GM20431 (cell line): Measurements from ENCODE around the gene CST2.
"Not testable (repeated sequence)": the region's sequence is repeated elsewhere in the genome, so short reads cannot be mapped to it uniquely, and the experiment has no call there.

ENCODE experiments used
- in situ Hi-C: fragments of 300-500 bp; cut with MseI, MboI; formaldehyde crosslinking; loops from one replicate; pipeline ENCODE4 v1.15.0; 2020; ENCODE audit warnings: low sequenced_read_pairs; ENCODE audit not compliant: unreplicated experiment

CST2 gene, protein sequence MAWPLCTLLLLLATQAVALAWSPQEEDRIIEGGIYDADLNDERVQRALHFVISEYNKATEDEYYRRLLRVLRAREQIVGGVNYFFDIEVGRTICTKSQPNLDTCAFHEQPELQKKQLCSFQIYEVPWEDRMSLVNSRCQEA

DNA sequence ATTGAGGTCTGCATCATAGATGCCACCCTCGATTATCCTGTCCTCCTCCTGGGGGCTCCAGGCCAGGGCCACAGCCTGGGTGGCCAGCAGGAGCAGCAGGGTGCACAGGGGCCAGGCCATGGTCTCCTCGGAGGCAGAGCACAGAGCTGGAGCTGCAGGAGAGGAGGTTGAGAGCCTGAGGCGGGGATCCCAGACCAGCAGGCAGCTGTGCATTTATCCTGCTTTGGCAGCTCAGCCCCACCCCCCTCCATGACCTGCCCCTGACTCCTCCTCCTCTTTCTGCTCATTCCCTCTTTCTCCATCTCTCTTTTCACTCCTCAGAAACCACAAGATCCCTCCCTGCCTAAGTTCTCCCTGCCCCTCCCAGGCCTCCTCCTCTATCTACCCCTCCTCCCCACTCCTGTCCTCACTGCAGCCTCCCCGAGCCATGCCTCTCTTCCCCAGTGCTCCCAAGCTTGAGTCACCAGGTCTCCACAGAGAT lies at the start of gene CST2:
Gene CST2 (minus strand): TSS at position 189 of the 481 bp plus-strand sequence. CDS start 69 bp downstream, at position 120.
- in situ Hi-C loops: no loop called here

DNA sequence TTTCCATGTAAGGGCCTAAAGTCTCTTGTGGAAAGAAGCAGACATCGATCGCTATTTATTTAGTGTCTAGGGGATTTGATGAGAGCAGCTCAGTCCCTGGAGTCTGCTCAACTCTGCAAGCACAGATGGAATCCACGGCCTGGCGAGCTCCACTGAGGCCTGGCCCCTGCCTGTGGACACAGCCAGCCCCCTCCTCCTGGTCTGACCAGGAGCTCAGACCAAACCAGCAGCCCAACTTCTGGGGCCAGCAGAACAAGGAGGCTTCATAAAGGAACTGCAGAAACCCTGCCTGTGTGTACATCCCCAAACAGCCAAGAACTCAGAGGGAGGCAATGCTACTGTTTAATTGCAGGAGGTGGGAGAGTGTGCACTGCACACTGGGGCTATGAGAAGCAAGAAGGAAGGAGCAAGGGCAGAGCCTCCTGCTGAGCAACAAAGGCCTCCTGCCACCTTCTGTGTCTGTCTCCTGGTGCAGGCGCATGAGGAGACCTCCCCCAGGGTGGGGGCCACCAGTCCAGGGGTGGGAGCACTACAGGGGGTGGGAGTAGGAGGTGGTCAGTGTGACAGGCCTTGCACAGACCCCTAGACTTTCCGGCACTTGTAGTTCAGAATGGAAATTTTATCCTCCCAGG lies 49.2 kb upstream of the CST2 start:
- in situ Hi-C loops: no loop called here

GRCh38 chr20:23874747-23875146 lies 48.2 kb upstream of the CST2 start:
- in situ Hi-C loops: no loop called here

GRCh38 chr20:23873370-23874015 lies 47.0 kb upstream of the CST2 start:
- in situ Hi-C loops: no loop called here

GRCh38 chr20:23872065-23872464 lies 45.5 kb upstream of the CST2 start:
- in situ Hi-C loops: no loop called here

- in situ Hi-C loops: no loop called here
Measured at GRCh38 chr20:23870461-23870860, 43.9 kb upstream of the CST2 start.

GRCh38 chr20:23869520-23869919 lies 43.0 kb upstream of the CST2 start:
- in situ Hi-C loops: no loop called here

- in situ Hi-C loops: no loop called here
Measured at GRCh38 chr20:23868321-23868720, 41.8 kb upstream of the CST2 start.

DNA sequence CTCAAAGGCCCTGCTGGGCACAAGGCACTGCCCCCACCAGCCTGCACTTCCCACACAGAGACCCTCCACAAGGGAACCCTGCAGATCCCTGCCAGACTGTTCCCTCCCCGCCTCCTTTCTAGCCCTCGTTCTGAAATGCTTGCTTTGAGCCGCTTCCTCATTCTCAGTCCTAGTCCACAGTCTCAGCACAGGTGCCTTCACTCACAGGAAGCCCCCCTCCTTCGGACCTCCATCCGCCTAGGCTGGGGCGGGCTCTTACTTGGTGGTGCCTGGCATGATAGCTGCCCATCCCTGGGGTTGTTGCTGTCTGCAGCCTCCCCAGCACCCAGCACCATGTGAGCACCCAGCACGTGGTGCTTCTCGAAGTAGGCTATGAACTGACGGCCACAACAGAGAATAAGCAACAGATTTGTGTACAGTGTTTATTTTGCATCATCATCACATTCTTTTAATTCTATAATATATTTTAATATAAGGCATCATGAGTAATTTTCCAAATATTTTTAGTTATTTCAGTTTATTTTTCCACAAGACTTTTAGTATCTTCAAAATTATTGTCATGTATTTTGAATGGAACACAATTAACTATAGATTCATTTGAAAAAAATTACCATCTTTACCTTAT lies 40.7 kb upstream of the CST2 start:
- in situ Hi-C loops: no loop called here

- in situ Hi-C loops: not testable (repeated sequence)
Measured at GRCh38 chr20:23860771-23861170, 34.2 kb upstream of the CST2 start.

DNA sequence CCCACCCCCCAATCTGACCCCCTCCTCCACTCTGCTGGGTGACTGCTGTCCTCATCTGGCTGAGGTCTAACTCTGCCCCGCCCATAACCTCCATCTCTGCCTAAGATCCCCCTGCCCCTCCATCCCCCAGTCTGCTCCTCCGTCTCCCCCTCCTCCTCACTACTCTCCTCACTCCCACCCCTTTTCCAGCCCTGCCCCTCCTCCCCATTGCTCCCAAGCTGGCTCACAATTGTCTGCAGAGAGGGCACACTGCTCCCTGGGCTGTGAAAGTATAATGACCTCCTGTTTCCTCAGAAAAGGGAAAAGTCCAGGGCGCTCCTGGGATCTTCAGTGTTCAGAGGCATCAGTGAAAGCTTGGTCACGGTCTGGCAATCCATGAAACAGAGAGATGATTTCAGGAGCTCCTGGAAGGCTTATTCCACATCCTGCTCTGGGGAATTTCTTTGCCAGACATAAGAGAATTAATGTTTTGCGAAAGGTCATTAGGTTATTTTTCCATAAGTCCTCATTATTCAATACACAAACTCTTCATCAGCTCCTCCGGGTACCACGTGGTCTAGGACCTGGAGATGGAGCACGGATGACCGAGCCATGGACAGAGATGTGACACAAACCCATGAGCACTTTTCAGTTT lies 31.6 kb upstream of the CST2 start:
- in situ Hi-C loops: no loop called here

GRCh38 chr20:23856736-23857135 lies 30.2 kb upstream of the CST2 start:
- in situ Hi-C loops: no loop called here

- in situ Hi-C loops: no loop called here
Measured at GRCh38 chr20:23856226-23856625, 29.7 kb upstream of the CST2 start.

DNA sequence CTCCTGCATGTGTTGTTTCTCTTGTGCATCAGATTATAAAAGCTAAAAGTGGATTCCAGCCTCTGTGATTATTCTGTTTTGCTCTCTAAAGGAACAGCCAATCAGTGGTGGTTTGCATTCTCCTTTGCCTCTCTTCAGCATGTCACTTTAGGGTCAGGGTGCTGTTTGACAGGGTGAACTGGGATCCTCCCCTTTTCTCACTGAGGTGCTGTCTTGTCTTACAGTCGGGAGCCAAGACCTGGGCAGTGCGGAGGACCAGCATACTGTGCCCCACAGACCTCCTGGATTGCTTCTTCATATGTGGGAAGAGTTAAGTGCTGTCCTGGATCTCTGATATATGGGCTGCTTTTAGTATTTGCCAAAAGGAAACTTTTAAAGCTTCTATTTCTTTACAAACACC lies 15.2 kb upstream of the CST2 start:
- in situ Hi-C loops: no loop called here

DNA sequence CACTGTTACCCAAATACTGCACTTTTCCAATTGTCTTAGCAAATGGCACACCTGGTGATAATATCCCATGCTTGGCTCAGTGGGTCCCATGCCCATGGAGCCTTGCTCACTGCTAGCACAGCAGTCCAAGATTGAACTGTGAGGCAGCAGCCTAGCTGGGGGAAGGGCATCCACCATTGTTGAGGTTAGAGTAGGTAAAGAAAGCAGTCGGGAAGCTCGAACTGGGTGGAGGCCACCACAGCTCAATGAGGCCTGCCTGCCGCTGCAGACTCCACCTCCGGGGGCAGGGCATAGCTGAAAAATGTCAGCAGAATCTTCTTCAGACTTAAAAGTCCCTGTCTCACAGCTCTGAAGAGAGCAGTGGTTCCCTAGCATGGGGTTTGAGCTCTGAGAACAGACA lies 9.2 kb upstream of the CST2 start:
- in situ Hi-C loops: no loop called here

DNA sequence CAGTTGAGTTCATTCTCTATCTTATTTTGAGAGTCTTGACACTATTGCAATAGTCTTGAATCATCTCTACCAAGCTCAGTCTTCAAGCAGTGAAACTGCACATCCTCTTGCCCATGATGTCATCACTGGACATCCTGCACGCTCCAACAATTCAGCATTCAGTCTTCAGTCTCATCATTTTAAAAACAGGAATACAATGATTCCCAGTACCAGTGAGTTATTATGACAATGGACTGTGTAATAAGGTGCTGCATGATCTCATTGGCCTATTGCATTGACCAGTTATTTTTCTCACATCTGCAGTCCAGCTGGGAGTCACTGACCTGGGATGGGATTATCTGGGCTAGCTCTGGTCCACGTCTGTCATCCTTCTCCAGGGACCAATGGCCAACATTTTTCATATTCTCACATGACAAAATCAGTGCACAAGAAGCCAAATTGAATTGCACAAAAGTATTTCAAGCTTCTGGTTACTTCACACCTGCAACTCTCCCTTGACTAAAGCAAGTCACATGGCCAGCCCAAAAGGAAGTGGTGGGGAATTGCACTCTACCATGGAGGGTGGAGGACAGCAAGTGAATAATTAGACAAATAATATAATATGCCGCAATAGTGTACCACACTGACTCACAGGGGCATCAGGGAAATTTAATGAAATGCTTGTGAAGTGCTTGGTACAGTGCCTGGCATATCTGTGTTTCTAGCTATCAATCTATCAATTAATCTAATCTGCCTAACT lies 6.4 kb upstream of the CST2 start:
- in situ Hi-C loops: no loop called here

DNA sequence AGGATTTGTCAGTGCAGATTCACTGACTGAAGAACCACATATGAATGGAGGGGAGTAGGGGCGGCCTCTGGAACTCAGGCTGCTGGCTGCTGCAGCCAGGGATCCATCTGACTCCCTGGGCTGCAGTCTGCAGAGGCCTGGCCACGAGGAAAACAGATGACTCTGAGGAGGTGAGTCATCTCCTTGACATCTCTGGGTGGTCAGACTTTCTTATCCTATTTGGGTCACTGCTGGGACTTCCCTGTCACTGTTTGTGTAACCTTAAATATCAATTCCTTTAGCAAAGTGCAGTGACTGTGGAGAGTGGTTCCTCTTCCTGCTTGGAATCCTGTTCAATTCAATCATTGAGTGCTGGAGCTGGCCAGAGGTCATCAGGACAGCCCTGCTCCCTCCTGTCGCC lies 5.4 kb upstream of the CST2 start:
- in situ Hi-C loops: not testable (repeated sequence)

- in situ Hi-C loops: no loop called here
Measured at GRCh38 chr20:23823621-23824324, 2.8 kb downstream of the CST2 start.

GRCh38 chr20:23823111-23823510 lies 3.4 kb downstream of the CST2 start:
- in situ Hi-C loops: no loop called here
